ENCODE measurements around the gene GRAMD1A.
"Not testable (repeated sequence)": the region's sequence is repeated elsewhere in the genome, so short reads cannot be mapped to it uniquely, and the experiment has no call there.

GRAMD1A gene

GRCh38 chr19:35044317-35045117, 44.4 kb downstream of the GRAMD1A start:
- DNase-seq (ENCODE audit: low read depth): peak; percentile 57
- peak; percentile 97 for TF ChIP-seq CTCF (conservative IDR thresholded peaks at IDR 0.05; ENCODE audit: control insufficient read depth, insufficient read depth, low read depth, low read length)
- no peak overlapping the region for H3K4me3 ChIP-seq (ENCODE audit: control insufficient read depth, low read depth, low read length)

GRCh38 chr19:35045667-35046300, 45.7 kb downstream of the GRAMD1A start:
- H3K4me3 ChIP-seq (ENCODE audit: control insufficient read depth, low read depth, low read length): no peak overlapping the region
- no peak for DNase-seq (ENCODE audit: low read depth)

GRCh38 chr19:35046461-35046860, 46.3 kb downstream of the GRAMD1A start:
- no peak for TF ChIP-seq CTCF (conservative IDR thresholded peaks at IDR 0.05; ENCODE audit: control insufficient read depth, insufficient read depth, low read depth, low read length)
- H3K4me3 ChIP-seq (ENCODE audit: control insufficient read depth, low read depth, low read length): no peak overlapping the region
- DNase-seq (ENCODE audit: low read depth): no peak

More at GRCh38 chr19:35045667-35046300, 45.7 kb downstream of the GRAMD1A start:
- TF ChIP-seq CTCF (conservative IDR thresholded peaks at IDR 0.05; ENCODE audit: control insufficient read depth, insufficient read depth, low read depth, low read length): peak; percentile 10

GRCh38 chr19:35048911-35049411, 48.8 kb downstream of the GRAMD1A start:
- no peak for TF ChIP-seq CTCF (conservative IDR thresholded peaks at IDR 0.05; ENCODE audit: control insufficient read depth, insufficient read depth, low read depth, low read length)
- H3K4me3 ChIP-seq (ENCODE audit: control insufficient read depth, low read depth, low read length): no peak overlapping the region
- DNase-seq (ENCODE audit: low read depth): no peak

- no peak overlapping the region for H3K4me3 ChIP-seq (ENCODE audit: control insufficient read depth, low read depth, low read length)
- no peak for DNase-seq (ENCODE audit: low read depth)
- TF ChIP-seq CTCF (conservative IDR thresholded peaks at IDR 0.05; ENCODE audit: control insufficient read depth, insufficient read depth, low read depth, low read length): no peak
Observed at GRCh38 chr19:35049456-35049855, 49.3 kb downstream of the GRAMD1A start.

- H3K4me3 ChIP-seq (ENCODE audit: control insufficient read depth, low read depth, low read length); DNase-seq (ENCODE audit: low read depth): not testable (repeated sequence)
Observed at GRCh38 chr19:35050662-35051061, 50.5 kb downstream of the GRAMD1A start.

GRCh38 chr19:35051268-35051667, 51.1 kb downstream of the GRAMD1A start:
- not testable (repeated sequence) for H3K4me3 ChIP-seq (ENCODE audit: control insufficient read depth, low read depth, low read length); DNase-seq (ENCODE audit: low read depth)

Measured in fibroblast of mammary gland (primary cell).